ENCODE measurements around the gene PLAC8L1.

Gene PLAC8L1

DNA sequence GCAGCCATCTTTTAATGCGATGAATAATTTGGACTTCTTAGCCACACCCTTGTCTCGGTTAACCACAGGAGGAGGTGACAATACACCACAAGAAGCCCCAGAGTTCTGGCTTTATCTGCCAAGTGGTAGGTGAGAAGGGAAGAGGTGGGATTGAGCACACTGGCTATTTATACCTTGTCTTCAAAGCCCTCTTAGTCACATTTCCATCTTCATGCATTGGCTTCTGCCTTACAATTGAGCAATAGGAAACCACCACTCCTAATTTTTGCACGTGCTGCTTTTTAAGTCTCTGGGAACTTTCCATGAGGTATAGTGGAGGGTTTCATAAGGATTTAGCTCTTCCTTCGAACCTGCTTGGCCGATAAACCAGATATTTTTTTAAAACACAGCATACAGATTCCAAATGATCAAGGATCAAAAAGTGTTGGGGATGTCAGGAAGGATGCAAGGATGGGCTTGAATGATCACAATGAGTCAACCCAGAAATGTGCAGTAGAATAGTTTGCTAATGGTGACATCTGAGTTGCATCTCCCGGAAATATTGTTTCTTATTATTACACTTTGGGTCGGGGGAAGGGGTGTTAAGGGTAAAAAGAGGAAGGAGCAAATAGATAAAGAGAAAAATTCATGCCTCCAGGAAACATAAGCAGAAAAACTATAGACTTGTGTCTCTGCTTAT lies 25.5 kb downstream of the PLAC8L1 start:
- intact Hi-C loops (cut with DNase I; ENCODE audit: low total_unique reads), result no loop called here

DNA sequence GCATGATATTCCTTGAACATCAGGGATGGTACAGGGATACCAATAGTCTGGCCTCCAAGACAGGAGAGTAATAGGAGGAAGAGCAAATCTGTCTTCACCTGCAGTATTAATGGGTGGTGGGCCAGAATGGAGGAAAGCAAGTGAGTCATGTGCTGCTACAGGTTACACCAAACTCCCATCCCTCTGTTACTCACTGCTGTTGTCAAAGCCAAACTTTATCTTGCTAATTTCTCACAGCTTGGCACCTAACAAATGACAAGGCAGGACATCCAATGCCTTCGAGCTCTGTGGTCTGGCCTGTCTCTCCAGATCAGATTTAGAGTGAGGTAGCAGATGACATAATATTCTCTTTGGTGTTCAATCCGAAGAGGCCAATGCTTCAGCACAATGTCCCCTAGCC lies 26.8 kb downstream of the PLAC8L1 start:
- intact Hi-C loops (cut with DNase I; ENCODE audit: low total_unique reads), result no loop called here

More for the DNA sequence above, 25.5 kb downstream of the PLAC8L1 start:
- TF ChIP-seq, protein P1, sequence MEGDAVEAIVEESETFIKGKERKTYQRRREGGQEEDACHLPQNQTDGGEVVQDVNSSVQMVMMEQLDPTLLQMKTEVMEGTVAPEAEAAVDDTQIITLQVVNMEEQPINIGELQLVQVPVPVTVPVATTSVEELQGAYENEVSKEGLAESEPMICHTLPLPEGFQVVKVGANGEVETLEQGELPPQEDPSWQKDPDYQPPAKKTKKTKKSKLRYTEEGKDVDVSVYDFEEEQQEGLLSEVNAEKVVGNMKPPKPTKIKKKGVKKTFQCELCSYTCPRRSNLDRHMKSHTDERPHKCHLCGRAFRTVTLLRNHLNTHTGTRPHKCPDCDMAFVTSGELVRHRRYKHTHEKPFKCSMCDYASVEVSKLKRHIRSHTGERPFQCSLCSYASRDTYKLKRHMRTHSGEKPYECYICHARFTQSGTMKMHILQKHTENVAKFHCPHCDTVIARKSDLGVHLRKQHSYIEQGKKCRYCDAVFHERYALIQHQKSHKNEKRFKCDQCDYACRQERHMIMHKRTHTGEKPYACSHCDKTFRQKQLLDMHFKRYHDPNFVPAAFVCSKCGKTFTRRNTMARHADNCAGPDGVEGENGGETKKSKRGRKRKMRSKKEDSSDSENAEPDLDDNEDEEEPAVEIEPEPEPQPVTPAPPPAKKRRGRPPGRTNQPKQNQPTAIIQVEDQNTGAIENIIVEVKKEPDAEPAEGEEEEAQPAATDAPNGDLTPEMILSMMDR (IDR thresholded peaks at IDR 0.05), result no peak
- peaks cover 0 to 7% (median 0%) of the 10 kb centered on the region in 4 donors for H3K4me1 ChIP-seq
- no peaks in the 10 kb centered on the region for H3K36me3 ChIP-seq
- no peak for DNase-seq
- no peaks in the 10 kb centered on the region for H3K9me3 ChIP-seq
- no peaks in the 10 kb centered on the region for H3K27me3 ChIP-seq
- H3K27ac ChIP-seq, result no peak overlapping the region
- no peak overlapping the region for H3K4me3 ChIP-seq

DNA sequence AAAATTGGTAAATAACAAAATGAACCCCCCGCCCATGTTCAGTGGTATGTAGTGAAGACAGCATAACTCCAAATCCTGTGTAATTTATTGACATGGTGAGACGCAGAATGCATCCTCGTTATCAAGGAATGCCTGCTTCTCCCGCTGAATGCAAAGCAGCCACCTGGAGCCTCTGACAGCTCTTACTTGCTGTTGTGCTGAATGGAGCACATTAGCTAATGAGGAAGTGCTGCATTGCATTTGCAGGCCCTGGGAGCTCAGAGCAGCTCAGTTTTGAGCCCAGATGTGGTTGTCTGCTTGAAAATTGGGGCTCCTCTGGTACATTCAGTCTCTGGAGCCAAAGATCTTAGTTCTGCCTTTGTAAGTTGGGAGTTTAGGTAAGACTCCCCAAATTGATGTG lies 28.9 kb downstream of the PLAC8L1 start:
- intact Hi-C loops (cut with DNase I; ENCODE audit: low total_unique reads), result no loop called here
- no peak for DNase-seq

More for the DNA sequence above, 26.8 kb downstream of the PLAC8L1 start:
- no peaks in the 10 kb centered on the region for H3K9me3 ChIP-seq
- H3K27me3 ChIP-seq, result no peaks in the 10 kb centered on the region
- no peak for DNase-seq
- no peak overlapping the region for H3K4me3 ChIP-seq
- H3K4me1 ChIP-seq, result peaks cover 0 to 7% (median 0%) of the 10 kb centered on the region in 4 donors
- TF ChIP-seq, protein P1 (IDR thresholded peaks at IDR 0.05), result no peak
- no peaks in the 10 kb centered on the region for H3K36me3 ChIP-seq
- H3K27ac ChIP-seq, result no peak overlapping the region

DNA sequence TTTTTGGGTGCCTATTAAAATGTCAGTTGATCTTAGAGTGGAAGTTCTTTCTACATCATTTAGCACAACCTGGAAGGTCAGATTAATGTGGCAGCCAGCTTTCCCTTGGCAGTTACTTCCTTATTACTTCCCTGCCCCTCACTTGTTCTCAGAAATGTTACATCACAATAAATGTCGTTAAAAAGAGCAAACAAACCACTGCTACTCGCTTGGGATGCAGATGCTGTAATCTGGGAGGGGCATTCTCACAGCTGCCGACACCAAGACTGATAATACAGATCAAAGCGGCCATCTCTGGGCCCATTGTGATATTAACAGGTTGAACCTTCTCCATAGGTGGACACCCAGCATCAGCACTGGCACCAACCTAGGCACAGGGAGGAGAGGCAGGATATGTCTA lies 29.3 kb downstream of the PLAC8L1 start:
- Histone ChIP-seq H3K4me1 (peaks cover 0 to 14% (median 7%) of the 10 kb centered on the region in 4 donors), H3K4me3 (no peak overlapping the region), H3K27ac (no peak overlapping the region), H3K9me3 (no peaks in the 10 kb centered on the region), H3K27me3 (no peaks in the 10 kb centered on the region), H3K36me3 (no peaks in the 10 kb centered on the region)
- intact Hi-C loops (cut with DNase I; ENCODE audit: low total_unique reads), result no loop called here
- TF ChIP-seq, protein P1 (IDR thresholded peaks at IDR 0.05), result no peak
- no peak for DNase-seq

More for the DNA sequence above, 28.9 kb downstream of the PLAC8L1 start:
- Histone ChIP-seq H3K9me3 (no peaks in the 10 kb centered on the region), H3K36me3 (no peaks in the 10 kb centered on the region), H3K4me3 (no peak overlapping the region), H3K27me3 (no peaks in the 10 kb centered on the region), H3K27ac (no peak overlapping the region), H3K4me1 (peaks cover 0 to 11% (median 5%) of the 10 kb centered on the region in 4 donors)
- TF ChIP-seq, protein P1 (IDR thresholded peaks at IDR 0.05), result no peak

DNA sequence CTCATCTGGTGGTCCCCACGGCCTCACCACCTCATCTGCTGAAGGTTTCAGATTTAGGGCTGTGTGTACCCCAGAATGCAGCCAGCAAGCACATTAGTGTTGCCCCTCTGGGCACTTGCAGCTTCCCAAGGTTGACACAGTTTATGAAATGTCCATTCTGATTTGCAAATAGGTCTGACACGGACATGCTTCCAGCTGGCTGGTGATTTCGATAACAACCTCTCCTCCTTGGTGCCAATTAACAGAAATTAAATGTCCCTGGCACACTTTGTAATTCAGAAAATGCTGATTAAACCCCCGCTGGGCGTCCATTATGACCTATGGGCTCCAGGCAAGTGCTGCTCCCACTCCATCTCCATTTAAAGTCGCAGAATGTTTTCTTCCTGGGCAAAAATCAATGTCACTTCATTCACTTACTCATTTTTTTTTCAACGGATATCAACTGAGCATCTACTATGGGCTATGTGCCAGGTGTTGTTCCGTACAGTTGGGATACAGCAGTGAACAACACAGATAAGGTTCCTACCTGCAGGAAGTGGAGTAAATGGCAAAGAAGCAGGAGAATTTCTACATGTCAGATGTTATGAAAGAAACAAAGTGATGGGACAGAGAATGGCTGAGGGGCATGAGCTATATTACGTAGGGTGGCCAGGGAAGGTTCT lies 32.0 kb downstream of the PLAC8L1 start:
- Histone ChIP-seq H3K4me1 (peaks cover 0 to 21% (median 7%) of the 10 kb centered on the region in 4 donors), H3K27me3 (no peaks in the 10 kb centered on the region), H3K4me3 (no peak overlapping the region), H3K9me3 (no peaks in the 10 kb centered on the region), H3K36me3 (no peaks in the 10 kb centered on the region), H3K27ac (no peak overlapping the region)
- no peak for DNase-seq
- TF ChIP-seq, protein P1 (IDR thresholded peaks at IDR 0.05), result no peak
- intact Hi-C loops (cut with DNase I; ENCODE audit: low total_unique reads), result no loop called here

Measured in tibial artery (tissue), 4 donors.